GM12801 (cell line): ENCODE measurements around the gene LRFN4.

ENCODE experiments used
- CTCF ChIP-seq: IDR thresholded peaks from one replicate; pipeline ENCODE4 v1.5.1; 2011; ENCODE audit warnings: control low read depth; ENCODE audit not compliant: insufficient read length; ENCODE audit errors: extremely low read depth

The LRFN4 gene

DNA sequence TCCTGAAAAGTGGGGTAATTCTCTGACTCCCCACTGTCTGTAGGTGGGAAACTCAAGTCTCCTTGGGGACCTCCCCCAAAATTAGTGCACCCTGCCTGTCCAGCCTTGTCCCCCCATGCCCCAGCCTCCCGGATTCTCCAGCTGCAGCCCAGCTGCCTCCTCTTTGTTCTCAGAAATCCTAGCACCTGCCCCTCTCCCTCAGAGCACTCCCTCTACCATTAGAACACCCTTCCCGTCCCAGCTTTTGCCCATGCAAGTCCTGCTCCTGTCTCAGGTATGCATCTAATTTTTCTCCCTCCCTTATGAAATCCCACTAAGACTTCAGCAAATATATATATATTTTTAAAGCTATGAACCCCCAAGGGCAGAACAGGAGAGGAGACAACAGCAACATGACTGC, 37.3 kb downstream of the LRFN4 start:
- no peak for TF ChIP-seq CTCF

- no peak for TF ChIP-seq CTCF
These were observed 45.1 kb downstream of the LRFN4 start for GRCh38 chr11:66901964-66902390.

DNA sequence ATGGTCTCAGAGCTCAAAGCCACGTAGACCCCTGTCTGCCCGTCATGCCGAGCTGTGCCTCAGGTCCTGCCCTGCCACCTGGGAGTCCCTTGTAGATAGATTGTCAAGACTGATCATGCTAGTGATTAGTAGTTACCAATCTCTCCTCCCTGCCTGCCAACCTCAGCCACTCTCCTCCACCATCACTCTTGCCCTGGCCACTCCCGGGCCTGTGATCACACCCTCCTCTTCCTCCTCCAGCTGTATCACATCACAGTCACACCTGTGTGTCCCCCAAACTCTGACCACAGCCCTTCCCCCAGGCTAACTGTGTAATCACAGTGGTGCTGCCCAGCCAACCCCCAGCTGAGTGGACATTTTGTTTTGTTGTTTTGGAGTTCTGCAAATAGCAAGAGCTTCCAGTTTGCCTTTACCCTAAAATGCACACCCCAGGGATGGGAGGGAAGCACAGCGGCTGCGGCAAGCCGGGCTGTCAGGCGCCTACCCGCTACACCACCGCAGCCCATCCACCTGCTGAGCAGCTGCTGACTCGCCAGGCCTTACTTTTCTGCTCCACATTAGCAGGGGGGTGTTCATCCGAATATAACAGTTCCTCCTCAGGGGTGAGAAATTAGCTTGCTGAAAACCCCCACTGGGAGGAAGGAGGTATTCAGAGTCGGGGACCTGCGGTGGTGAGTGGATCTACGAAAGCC, 45.8 kb downstream of the LRFN4 start:
- no peak for TF ChIP-seq CTCF

DNA sequence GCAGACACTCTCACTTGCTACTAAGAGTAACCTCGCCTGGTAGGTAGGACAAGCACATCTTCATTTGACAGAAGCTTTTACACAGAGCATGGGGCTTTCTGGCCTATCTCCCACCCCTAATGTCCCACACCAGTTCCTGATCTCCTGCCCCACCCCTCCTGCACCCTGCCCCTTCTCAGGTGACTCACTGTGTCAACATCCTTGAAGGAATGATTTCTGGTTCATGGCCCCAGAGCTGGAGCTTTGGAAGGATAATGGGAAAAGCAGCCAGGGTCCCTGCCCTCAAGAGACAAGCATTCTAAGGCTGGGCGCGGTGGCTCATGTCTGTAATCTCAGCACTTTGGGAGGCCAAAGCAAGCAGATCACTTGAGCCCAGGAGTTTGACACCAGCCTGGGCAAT, 47.2 kb downstream of the LRFN4 start:
- TF ChIP-seq CTCF: no peak

GRCh38 chr11:66904561-66904960, 47.7 kb downstream of the LRFN4 start:
- TF ChIP-seq CTCF: no peak

- TF ChIP-seq CTCF: no peak
These were observed 48.2 kb downstream of the LRFN4 start for GRCh38 chr11:66904981-66905521.

- TF ChIP-seq CTCF: no peak
These were observed 48.8 kb downstream of the LRFN4 start for GRCh38 chr11:66905631-66906030.
